ENCODE results near the gene PPEF2. TPM values are rescaled to one million over a fixed set of nuclear protein-coding genes. Genes with fewer than 3 reads are reported as not detected.

Gene PPEF2
- total RNA-seq, 2 donors from 2014 or later: not detected

DNA sequence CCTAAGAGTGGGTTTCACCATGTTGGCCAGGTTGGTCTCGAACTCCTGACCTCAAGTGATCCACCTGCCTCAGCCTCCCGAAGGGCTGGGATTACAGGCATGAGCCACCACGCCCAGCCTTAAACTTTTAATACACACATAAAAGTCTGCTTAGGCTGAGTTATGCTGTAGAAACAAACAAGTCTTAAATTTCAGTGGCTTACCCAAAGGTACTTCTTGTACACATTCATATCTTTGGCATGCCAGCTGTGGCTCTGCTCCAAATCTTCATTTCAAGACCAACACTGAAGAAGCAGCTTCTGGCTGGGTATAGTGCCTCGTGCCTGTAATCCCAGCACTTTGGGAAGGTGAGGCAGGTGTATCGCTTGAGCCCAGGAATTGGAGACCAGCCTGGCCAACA lies 80.3 kb downstream of the PPEF2 start:
- H3K27ac Mint-ChIP-seq: no peak overlapping the region
- Histone ChIP-seq H3K27ac (ENCODE audit: low read depth, low read length) (no peak overlapping the region), H3K9me3 (ENCODE audit: control insufficient read depth, low read length) (no peaks in the 10 kb centered on the region), H3K4me3 (ENCODE audit: low read length) (no peak overlapping the region), H3K36me3 (ENCODE audit: control insufficient read depth, insufficient read depth, low read length) (no peaks in the 10 kb centered on the region), H3K9ac (ENCODE audit: extremely low read depth, low read length, poor library complexity, severe bottlenecking) (no peak overlapping the region), H3K27me3 (ENCODE audit: control insufficient read depth, insufficient read depth, low read length, poor library complexity, severe bottlenecking) (no peaks in the 10 kb centered on the region), H3K4me1 (ENCODE audit: control insufficient read depth, insufficient read depth, low read length) (no peaks in the 10 kb centered on the region)
- 77 to 81% methylated on average over 3 to 5 of the region's 5 CpGs for WGBS, 2 experiments (ENCODE audit: insufficient coverage in 1 of 2, insufficient read length in 1 of 2)
- H3K36me3 Mint-ChIP-seq (ENCODE audit: low read depth): no peaks in the 10 kb centered on the region
- H3K27me3 Mint-ChIP-seq (ENCODE audit: insufficient read depth): no peaks in the 10 kb centered on the region
- H3K4me1 Mint-ChIP-seq: no peaks in the 10 kb centered on the region
- no peaks in the 10 kb centered on the region for H3K9me3 Mint-ChIP-seq
- TF ChIP-seq, protein P1, sequence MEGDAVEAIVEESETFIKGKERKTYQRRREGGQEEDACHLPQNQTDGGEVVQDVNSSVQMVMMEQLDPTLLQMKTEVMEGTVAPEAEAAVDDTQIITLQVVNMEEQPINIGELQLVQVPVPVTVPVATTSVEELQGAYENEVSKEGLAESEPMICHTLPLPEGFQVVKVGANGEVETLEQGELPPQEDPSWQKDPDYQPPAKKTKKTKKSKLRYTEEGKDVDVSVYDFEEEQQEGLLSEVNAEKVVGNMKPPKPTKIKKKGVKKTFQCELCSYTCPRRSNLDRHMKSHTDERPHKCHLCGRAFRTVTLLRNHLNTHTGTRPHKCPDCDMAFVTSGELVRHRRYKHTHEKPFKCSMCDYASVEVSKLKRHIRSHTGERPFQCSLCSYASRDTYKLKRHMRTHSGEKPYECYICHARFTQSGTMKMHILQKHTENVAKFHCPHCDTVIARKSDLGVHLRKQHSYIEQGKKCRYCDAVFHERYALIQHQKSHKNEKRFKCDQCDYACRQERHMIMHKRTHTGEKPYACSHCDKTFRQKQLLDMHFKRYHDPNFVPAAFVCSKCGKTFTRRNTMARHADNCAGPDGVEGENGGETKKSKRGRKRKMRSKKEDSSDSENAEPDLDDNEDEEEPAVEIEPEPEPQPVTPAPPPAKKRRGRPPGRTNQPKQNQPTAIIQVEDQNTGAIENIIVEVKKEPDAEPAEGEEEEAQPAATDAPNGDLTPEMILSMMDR (conservative IDR thresholded peaks at IDR 0.05): no peak
- no peak for DNase-seq
- no peak overlapping the region for H3K4me3 Mint-ChIP-seq

- Histone ChIP-seq H3K27ac (ENCODE audit: low read depth, low read length) (no peak overlapping the region), H3K4me1 (ENCODE audit: control insufficient read depth, insufficient read depth, low read length) (no peaks in the 10 kb centered on the region), H3K4me3 (ENCODE audit: low read length) (no peak overlapping the region), H3K27me3 (ENCODE audit: control insufficient read depth, insufficient read depth, low read length, poor library complexity, severe bottlenecking) (no peaks in the 10 kb centered on the region), H3K9ac (ENCODE audit: extremely low read depth, low read length, poor library complexity, severe bottlenecking) (no peak overlapping the region), H3K36me3 (ENCODE audit: control insufficient read depth, insufficient read depth, low read length) (peaks cover 1% of the 10 kb centered on the region), H3K9me3 (ENCODE audit: control insufficient read depth, low read length) (no peaks in the 10 kb centered on the region)
- 93% methylated on average over 3 of the region's 3 CpGs; no CpG with 5 or more reads in 1 of the 2 experiments for WGBS, 2 experiments (ENCODE audit: insufficient coverage in 1 of 2, insufficient read length in 1 of 2)
- Mint-ChIP-seq H3K36me3 (ENCODE audit: low read depth) (no peaks in the 10 kb centered on the region), H3K9me3 (no peaks in the 10 kb centered on the region), H3K4me1 (no peaks in the 10 kb centered on the region), H3K27me3 (ENCODE audit: insufficient read depth) (no peaks in the 10 kb centered on the region), H3K4me3 (no peak overlapping the region), H3K27ac (no peak overlapping the region)
- TF ChIP-seq, protein P1 (conservative IDR thresholded peaks at IDR 0.05): no peak
- DNase-seq: no peak
Measured at GRCh38 chr4:75821216-75821615, 81.0 kb downstream of the PPEF2 start.

DNA sequence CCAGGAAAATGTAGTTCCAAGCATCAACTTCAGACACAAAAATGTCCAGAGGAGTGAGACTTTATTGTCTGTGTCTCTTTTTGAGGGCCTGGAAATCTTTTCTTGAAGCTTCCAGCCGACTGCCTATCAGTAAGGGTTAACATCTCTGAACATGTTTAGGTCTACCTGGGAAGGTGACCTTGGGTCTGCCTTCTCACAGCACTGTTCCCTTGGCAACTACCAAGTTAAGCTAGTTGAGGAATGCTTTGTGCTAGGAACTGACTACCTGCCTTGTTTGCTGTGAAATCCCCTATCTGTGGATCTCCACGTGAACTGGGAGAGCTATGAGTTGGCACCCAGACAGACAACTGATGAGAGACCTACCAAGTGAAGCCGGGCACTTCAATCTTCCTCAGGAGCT lies 81.6 kb downstream of the PPEF2 start:
- no peaks in the 10 kb centered on the region for H3K4me1 ChIP-seq (ENCODE audit: control insufficient read depth, insufficient read depth, low read length)
- H3K36me3 Mint-ChIP-seq (ENCODE audit: low read depth): peaks cover under 1% of the 10 kb centered on the region
- H3K4me3 Mint-ChIP-seq: no peak overlapping the region
- DNase-seq: no peak
- no peak overlapping the region for H3K27ac ChIP-seq (ENCODE audit: low read depth, low read length)
- H3K27ac Mint-ChIP-seq: no peak overlapping the region
- no peaks in the 10 kb centered on the region for H3K9me3 Mint-ChIP-seq
- no peaks in the 10 kb centered on the region for H3K27me3 Mint-ChIP-seq (ENCODE audit: insufficient read depth)
- no peak overlapping the region for H3K4me3 ChIP-seq (ENCODE audit: low read length)
- H3K9me3 ChIP-seq (ENCODE audit: control insufficient read depth, low read length): no peaks in the 10 kb centered on the region
- no peak overlapping the region for H3K9ac ChIP-seq (ENCODE audit: extremely low read depth, low read length, poor library complexity, severe bottlenecking)
- TF ChIP-seq, protein P1 (conservative IDR thresholded peaks at IDR 0.05): no peak
- 84 to 86% methylated on average over 1 to 3 of the region's 3 CpGs for WGBS, 2 experiments (ENCODE audit: insufficient coverage in 1 of 2, insufficient read length in 1 of 2)
- no peaks in the 10 kb centered on the region for H3K4me1 Mint-ChIP-seq
- no peaks in the 10 kb centered on the region for H3K27me3 ChIP-seq (ENCODE audit: control insufficient read depth, insufficient read depth, low read length, poor library complexity, severe bottlenecking)
- H3K36me3 ChIP-seq (ENCODE audit: control insufficient read depth, insufficient read depth, low read length): peaks cover 3% of the 10 kb centered on the region
